ENCODE data around the gene WDR74.
"Not testable (repeated sequence)": the region's sequence is repeated elsewhere in the genome, so short reads cannot be mapped to it uniquely, and the experiment has no call there.

WDR74 gene

GRCh38 chr11:62839050-62839945 is at the start of gene WDR74:
Gene WDR74 (minus strand): TSS chr11:62839590. CDS start chr11:62839570, 20 bp downstream.
- DNase-seq (ENCODE audit: low read depth, low spot score), result no peak

GRCh38 chr11:62889126-62889483 is 49.7 kb upstream of the WDR74 start:
- DNase-seq (ENCODE audit: low read depth, low spot score), result no peak

- no peak for DNase-seq (ENCODE audit: low read depth, low spot score)
Measured at GRCh38 chr11:62888406-62888805, 49.0 kb upstream of the WDR74 start.

GRCh38 chr11:62885137-62885750 is 45.9 kb upstream of the WDR74 start:
- DNase-seq (ENCODE audit: low read depth, low spot score), result no peak

GRCh38 chr11:62883673-62884072 is 44.3 kb upstream of the WDR74 start:
- no peak for DNase-seq (ENCODE audit: low read depth, low spot score)

GRCh38 chr11:62882788-62883501 is 43.6 kb upstream of the WDR74 start:
- DNase-seq (ENCODE audit: low read depth, low spot score), result no peak

- DNase-seq (ENCODE audit: low read depth, low spot score), result no peak
Measured at GRCh38 chr11:62882431-62882749, 43.0 kb upstream of the WDR74 start.

GRCh38 chr11:62881579-62882430 is 42.4 kb upstream of the WDR74 start:
- DNase-seq (ENCODE audit: low read depth, low spot score), result no peak

GRCh38 chr11:62880803-62881578 is 41.6 kb upstream of the WDR74 start, which contains the start of gene SLC3A2:
Gene SLC3A2 (plus strand): TSS chr11:62880896. CDS start chr11:62881024, 128 bp downstream.
- no peak for DNase-seq (ENCODE audit: low read depth, low spot score)

GRCh38 chr11:62880231-62880802 is 40.9 kb upstream of the WDR74 start:
- no peak for DNase-seq (ENCODE audit: low read depth, low spot score)

GRCh38 chr11:62879235-62879978 is 40.0 kb upstream of the WDR74 start:
- DNase-seq (ENCODE audit: low read depth, low spot score), result no peak

GRCh38 chr11:62876712-62877111 is 37.3 kb upstream of the WDR74 start:
- no peak for DNase-seq (ENCODE audit: low read depth, low spot score)

- no peak for DNase-seq (ENCODE audit: low read depth, low spot score)
Measured at GRCh38 chr11:62875698-62876478, 36.5 kb upstream of the WDR74 start.

GRCh38 chr11:62874851-62875250 is 35.5 kb upstream of the WDR74 start:
- DNase-seq (ENCODE audit: low read depth, low spot score), result no peak

GRCh38 chr11:62865635-62866034 is 26.2 kb upstream of the WDR74 start:
- DNase-seq (ENCODE audit: low read depth, low spot score), result no peak

GRCh38 chr11:62863687-62864335 is 24.4 kb upstream of the WDR74 start:
- DNase-seq (ENCODE audit: low read depth, low spot score), result no peak

- DNase-seq (ENCODE audit: low read depth, low spot score), result not testable (repeated sequence)
Measured at GRCh38 chr11:62861564-62862192, 22.3 kb upstream of the WDR74 start.

Data from iPS DF 19.7 (cell line).